Endodermal cell (in vitro differentiated cells): ENCODE data around the gene AGAP3. TPM values are rescaled to one million over a fixed set of nuclear protein-coding genes. Genes with fewer than 3 reads are reported as not detected.

Source experiments
- DNase-seq: peaks from one replicate; pipeline ENCODE4 v3.0.0-alpha.2; 2017
- H3K27ac ChIP-seq: 2 replicates; pipeline ENCODE4 v1.5.1; 2013; ENCODE audit warnings: mild to moderate bottlenecking, low read depth, low read length, moderate library complexity
- H3K27me3 ChIP-seq: 2 replicates; pipeline ENCODE4 v1.6.1; 2013; ENCODE audit warnings: mild to moderate bottlenecking, low read length, moderate library complexity; ENCODE audit not compliant: insufficient read depth, control insufficient read depth, poor library complexity, severe bottlenecking
- H3K36me3 ChIP-seq: 2 replicates; pipeline ENCODE4 v1.7.0; 2013; ENCODE audit warnings: mild to moderate bottlenecking, low read length, moderate library complexity; ENCODE audit not compliant: control insufficient read depth, insufficient read depth
- H3K4me1 ChIP-seq: one replicate; pipeline ENCODE4 v1.7.0; 2013; ENCODE audit warnings: low read length; ENCODE audit not compliant: control insufficient read depth, insufficient read depth
- H3K4me3 ChIP-seq: 2 replicates; pipeline ENCODE4 v1.5.1; 2013; ENCODE audit warnings: mild to moderate bottlenecking, low read length, moderate library complexity
- H3K9ac ChIP-seq: 2 replicates; pipeline ENCODE4 v1.6.1; 2013; ENCODE audit warnings: mild to moderate bottlenecking, low read length, moderate library complexity; ENCODE audit not compliant: poor library complexity, severe bottlenecking; ENCODE audit errors: extremely low read depth
- H3K9me3 ChIP-seq: 2 replicates; pipeline ENCODE4 v1.6.1; 2013; ENCODE audit warnings: mild to moderate bottlenecking, low read length, moderate library complexity; ENCODE audit not compliant: control insufficient read depth
- H3K27ac Mint-ChIP-seq: 2 replicates; pipeline ENCODE4 v1.8.0; 2020; ENCODE audit warnings: mixed read lengths
- H3K27me3 Mint-ChIP-seq: 2 replicates; pipeline ENCODE4 v1.8.0; 2021; ENCODE audit warnings: mild to moderate bottlenecking, mixed read lengths; ENCODE audit not compliant: insufficient read depth
- H3K36me3 Mint-ChIP-seq: 2 replicates; pipeline ENCODE4 v1.8.0; 2020; ENCODE audit warnings: low read depth, mixed read lengths
- H3K4me1 Mint-ChIP-seq: 2 replicates; pipeline ENCODE4 v1.8.0; 2020; ENCODE audit warnings: mixed read lengths
- H3K4me3 Mint-ChIP-seq: 2 replicates; pipeline ENCODE4 v1.8.0; 2020; ENCODE audit warnings: mild to moderate bottlenecking, moderate library complexity, mixed read lengths
- H3K9me3 Mint-ChIP-seq: 2 replicates; pipeline ENCODE4 v1.8.0; 2020; ENCODE audit warnings: mild to moderate bottlenecking, mixed read lengths
- WGBS, 2 experiments: methylation state at CpG; one replicate each; pipeline versions ENCODE4 v1.1.5 to v1.1.7; 2013; ENCODE audit warnings: missing lambda C conversion rate in 2 of 2, mixed read lengths in 1 of 2; ENCODE audit not compliant: insufficient coverage in 1 of 2, insufficient read length in 1 of 2; 5-methylcytosine and 5-hydroxymethylcytosine counted together
- total RNA-seq, 2 donors: library from RNA; stranded (reverse); fragmentation: NEBNext Ultra II Directional in 1 of 2; extraction: Animal tissue kit (Norgen Biotek cat#: 25700) in 1 of 2; gene quantifications; 2 replicates in 1 of 2; 3 replicates in 1 of 2; pipeline ENCODE4 v1.2.1, GENCODE V29; 2021
- TF ChIP-seq, protein P1 (sequence below): fragments of 200-600 bp; sonication (generic); conservative IDR thresholded peaks from 2 replicates; pipeline ENCODE4 v1.5.0; 2021; ENCODE audit warnings: antibody characterized with exemption, mild to moderate bottlenecking

The AGAP3 gene
- total RNA-seq, 2 donors from 2014 or later: 113 to 116 TPM

DNA sequence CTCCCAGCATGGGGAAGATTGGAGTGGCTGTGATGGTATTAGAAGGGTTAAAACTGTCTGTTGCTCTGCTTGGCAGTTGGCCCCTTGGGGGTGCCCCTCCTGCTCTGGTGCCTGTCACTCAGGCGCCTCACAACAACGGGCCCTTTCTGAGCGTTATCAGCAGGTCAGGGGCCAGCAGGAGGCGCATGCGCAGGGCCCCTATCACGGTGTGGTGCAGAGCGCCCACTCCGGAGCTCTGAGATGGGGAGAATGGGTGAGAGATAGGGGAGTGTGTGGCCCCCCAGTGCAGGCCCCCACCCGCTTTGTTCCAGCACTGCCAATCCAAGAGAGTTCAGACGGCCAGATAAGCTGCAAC lies 56.4 kb downstream of the AGAP3 start:
- no peak overlapping the region for H3K4me3 Mint-ChIP-seq
- H3K9me3 ChIP-seq: no peaks in the 10 kb centered on the region
- H3K4me3 ChIP-seq: no peak overlapping the region
- no peak overlapping the region for H3K9ac ChIP-seq
- peaks cover 38% of the 10 kb centered on the region for H3K36me3 Mint-ChIP-seq
- WGBS, 2 experiments: 53 to 93% methylated on average over 4 to 10 of the region's 10 CpGs
- H3K27ac Mint-ChIP-seq: peak overlapping the region; percentile 35
- peaks cover 23% of the 10 kb centered on the region for H3K4me1 Mint-ChIP-seq
- no peaks in the 10 kb centered on the region for H3K27me3 ChIP-seq
- no peaks in the 10 kb centered on the region for H3K27me3 Mint-ChIP-seq
- H3K9me3 Mint-ChIP-seq: no peaks in the 10 kb centered on the region
- TF ChIP-seq, protein P1, sequence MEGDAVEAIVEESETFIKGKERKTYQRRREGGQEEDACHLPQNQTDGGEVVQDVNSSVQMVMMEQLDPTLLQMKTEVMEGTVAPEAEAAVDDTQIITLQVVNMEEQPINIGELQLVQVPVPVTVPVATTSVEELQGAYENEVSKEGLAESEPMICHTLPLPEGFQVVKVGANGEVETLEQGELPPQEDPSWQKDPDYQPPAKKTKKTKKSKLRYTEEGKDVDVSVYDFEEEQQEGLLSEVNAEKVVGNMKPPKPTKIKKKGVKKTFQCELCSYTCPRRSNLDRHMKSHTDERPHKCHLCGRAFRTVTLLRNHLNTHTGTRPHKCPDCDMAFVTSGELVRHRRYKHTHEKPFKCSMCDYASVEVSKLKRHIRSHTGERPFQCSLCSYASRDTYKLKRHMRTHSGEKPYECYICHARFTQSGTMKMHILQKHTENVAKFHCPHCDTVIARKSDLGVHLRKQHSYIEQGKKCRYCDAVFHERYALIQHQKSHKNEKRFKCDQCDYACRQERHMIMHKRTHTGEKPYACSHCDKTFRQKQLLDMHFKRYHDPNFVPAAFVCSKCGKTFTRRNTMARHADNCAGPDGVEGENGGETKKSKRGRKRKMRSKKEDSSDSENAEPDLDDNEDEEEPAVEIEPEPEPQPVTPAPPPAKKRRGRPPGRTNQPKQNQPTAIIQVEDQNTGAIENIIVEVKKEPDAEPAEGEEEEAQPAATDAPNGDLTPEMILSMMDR: peak; percentile 40
- no peak overlapping the region for H3K27ac ChIP-seq
- DNase-seq: no peak
- H3K4me1 ChIP-seq: no peaks in the 10 kb centered on the region
- H3K36me3 ChIP-seq: peaks cover 28% of the 10 kb centered on the region

- Mint-ChIP-seq H3K4me1 (peaks cover 18% of the 10 kb centered on the region), H3K4me3 (no peak overlapping the region), H3K9me3 (no peaks in the 10 kb centered on the region), H3K36me3 (peaks cover 38% of the 10 kb centered on the region), H3K27me3 (peaks cover 2% of the 10 kb centered on the region), H3K27ac (no peak overlapping the region)
- peak; percentile 33 for DNase-seq
- 94 to 95% methylated on average over 12 to 25 of the region's 25 CpGs for WGBS, 2 experiments
- Histone ChIP-seq H3K27me3 (no peaks in the 10 kb centered on the region), H3K27ac (no peak overlapping the region), H3K9ac (no peak overlapping the region), H3K4me1 (no peaks in the 10 kb centered on the region), H3K36me3 (peaks cover 28% of the 10 kb centered on the region), H3K9me3 (no peaks in the 10 kb centered on the region), H3K4me3 (no peak overlapping the region)
- TF ChIP-seq, protein P1: no peak
Observed at GRCh38 chr7:151143261-151144015, 57.2 kb downstream of the AGAP3 start.

- H3K4me1 Mint-ChIP-seq: peaks cover 13% of the 10 kb centered on the region
Observed at GRCh38 chr7:151144387-151144786, 58.1 kb downstream of the AGAP3 start.

More at GRCh38 chr7:151144387-151144786, 58.1 kb downstream of the AGAP3 start:
- H3K4me1 ChIP-seq: no peaks in the 10 kb centered on the region
- 95 to 100% methylated on average over 3 to 7 of the region's 7 CpGs for WGBS, 2 experiments
- Mint-ChIP-seq H3K27ac (no peak overlapping the region), H3K36me3 (peaks cover 38% of the 10 kb centered on the region), H3K4me3 (no peak overlapping the region), H3K9me3 (no peaks in the 10 kb centered on the region), H3K27me3 (peaks cover 6% of the 10 kb centered on the region)
- peak; percentile 32 for DNase-seq
- H3K9me3 ChIP-seq: no peaks in the 10 kb centered on the region
- TF ChIP-seq, protein P1: no peak
- no peaks in the 10 kb centered on the region for H3K27me3 ChIP-seq
- H3K9ac ChIP-seq: no peak overlapping the region
- H3K36me3 ChIP-seq: peaks cover 28% of the 10 kb centered on the region
- H3K27ac ChIP-seq: no peak overlapping the region
- no peak overlapping the region for H3K4me3 ChIP-seq
